CD4-positive, alpha-beta T cell treated with Interleukin-4 for 4 hours (primary cell): ENCODE measurements around the gene MICOS13.
A peak's percentile ranks its signal among the peaks of the same experiment; 100 is the strongest.

Experiments used
- DNase-seq: peaks from one replicate; pipeline ENCODE4 v3.0.0-alpha.2; 2020

Gene MICOS13

DNA sequence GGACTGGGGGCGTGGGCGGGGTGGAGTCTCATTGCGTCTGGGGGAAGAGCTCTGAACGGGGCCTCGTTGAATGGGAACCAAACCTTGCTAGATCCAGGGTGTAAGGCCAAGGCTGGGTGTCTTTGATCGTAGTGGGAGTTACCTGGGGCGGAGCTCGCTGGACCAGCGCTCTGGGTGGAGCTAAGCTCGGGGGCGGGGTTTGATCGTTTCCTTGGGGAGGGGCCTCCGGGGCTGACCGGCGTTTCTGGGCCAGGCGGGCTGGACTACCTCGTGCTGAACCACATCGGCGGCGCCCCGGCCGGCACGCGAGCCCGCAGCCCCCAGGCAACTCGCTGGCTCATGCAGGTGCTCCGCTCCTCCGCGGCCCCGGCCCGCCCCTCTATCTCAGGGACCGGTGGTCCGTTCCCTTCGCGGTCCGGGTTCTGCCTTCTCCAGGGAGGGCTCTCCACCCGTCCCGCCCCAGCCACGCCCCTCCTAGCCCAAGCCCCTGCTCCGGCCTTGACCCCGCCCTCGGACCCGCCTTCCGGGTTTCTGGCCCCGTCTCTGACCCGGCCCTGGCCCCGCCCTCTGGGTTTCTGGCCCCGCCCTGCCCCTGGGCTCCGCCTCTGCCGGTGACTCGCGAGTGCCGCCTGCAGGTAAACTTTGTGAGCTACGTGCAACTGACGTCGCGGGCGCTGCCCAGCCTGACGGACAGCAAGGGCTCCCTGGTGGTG lies 6.5 kb upstream of the MICOS13 start:
- peak; percentile 91 for DNase-seq

DNA sequence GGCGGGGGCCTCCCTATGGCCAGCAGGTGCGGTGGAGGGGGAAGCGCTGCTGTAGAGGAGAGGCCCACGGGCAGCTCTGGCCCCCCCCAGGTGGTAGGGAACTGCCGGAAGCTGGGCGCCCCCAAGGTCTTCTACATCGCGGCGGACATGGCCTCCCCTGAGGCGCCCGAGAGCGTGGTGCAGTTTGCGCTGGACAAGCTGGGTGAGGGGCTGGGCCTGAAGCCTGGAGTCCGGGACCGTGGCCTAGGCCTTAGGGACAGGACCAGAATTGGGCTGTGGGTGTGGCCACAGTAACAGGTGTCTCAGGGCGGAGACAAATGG lies 6.0 kb upstream of the MICOS13 start:
- no peak for DNase-seq

DNA sequence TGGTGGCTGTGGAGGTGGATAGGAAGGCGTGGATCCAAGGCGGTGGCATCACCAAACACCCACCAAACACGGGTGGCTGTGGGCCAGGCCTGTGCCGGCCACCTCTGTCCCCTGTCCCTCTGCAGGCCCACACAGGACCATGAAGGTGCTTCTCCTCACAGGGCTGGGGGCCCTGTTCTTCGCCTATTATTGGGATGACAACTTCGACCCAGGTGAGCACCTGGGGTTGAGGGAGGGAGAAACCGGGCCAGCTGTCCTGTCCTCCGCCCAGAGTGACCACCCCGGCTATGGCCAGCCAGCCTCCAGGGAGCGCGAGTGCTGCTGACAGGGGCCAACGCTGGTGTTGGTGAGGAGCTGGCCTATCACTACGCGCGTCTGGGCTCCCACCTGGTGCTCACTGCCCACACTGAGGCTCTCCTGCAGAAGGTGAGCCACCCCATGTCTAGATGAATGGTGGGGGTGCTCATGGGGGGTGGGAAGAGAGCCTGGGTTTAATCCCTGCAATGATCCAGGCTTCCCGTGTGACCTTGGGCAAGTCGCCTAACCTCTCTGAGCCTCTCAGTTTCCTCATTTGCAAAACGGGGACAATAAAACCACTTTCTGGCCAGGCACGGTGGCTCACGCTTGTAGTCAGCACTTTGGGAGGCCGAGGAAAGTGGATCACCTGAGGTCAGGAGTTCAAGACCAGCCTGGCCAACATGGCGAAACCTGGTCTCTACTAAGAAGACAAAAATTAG lies 4.5 kb upstream of the MICOS13 start:
- DNase-seq = no peak

DNA sequence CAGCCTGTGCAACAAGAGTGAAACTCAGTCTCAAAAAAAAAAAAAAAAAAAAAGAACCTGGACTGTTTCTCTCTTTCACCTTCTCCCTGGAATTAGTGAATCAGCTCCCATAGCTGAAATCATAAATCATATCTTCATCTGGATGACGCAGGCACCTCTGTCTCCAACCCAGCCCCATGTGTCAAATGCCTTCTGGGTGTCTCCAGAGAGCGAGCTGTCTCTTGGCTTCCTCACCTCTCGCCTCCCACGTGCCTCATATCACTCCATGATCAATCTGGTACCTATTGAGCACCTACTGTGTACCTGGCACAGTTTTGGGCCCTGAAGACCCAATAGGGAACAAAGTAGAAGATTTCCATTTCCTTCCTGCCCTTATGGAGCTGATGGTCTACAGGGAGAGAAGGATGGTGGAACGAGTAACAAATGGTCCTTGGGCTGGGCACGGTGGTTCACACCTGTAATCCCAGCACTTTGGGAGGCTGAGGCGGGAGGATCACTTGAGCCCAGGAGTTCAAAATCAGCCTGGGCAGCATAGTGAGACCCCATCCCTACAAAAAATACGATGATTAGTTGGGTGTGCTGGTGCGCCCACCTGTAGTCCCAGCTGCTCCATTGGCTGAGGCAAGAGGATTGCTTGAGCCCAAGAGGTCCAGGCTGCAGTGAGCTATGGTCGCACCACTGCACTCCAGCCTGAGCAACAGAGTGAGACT lies 3.0 kb upstream of the MICOS13 start:
- DNase-seq = no peak

DNA sequence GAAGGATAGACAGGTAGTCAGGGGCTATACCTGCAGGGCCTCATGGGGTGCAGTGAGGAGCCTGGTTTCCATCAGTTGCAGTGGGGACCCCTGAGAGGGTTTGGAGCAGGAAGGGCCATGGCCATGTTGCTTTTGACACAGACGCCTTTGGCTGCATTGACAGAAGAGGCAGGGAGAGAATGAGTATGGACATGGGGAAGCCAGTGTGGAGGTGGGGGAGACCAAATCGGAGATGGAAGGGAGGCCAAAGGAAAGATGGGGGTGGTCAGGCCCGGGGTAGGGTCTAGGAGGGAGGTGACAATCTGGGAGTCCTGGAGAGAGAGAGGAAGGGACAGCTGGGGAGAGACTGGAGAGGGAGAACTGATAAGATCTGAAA lies 1.8 kb upstream of the MICOS13 start:
- no peak for DNase-seq

DNA sequence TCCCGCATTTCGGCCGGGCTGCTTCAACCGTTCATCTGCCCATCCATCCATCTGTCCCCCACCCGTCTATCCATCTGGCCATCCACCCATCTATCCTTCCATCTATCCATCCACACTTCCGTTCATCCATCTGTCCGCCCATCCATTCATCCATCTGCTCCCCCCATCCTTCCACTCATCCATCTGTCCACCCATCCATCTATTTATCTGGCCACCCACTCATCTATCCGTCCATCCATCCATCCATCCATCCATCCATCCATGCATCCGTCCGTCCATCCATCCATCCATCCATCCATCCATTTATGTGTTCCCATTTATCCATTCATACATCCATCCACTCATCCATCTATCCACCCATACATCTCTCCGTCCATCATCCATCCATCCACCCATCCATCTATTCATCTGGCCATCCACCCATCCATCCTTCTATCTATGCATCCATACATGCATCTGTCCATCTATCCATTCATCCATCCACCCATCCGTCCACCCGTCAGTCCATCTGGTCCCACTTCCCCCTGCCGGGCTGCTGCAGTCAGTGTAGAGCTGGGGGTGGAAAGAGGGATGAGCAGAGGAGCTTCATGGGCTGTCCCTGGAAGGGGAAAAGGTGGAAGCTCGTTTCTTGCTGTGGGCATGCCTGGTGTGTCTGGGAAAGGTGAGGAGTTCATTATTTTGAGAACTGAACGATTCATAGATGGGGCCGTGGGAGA lies 1.2 kb upstream of the MICOS13 start:
- no peak for DNase-seq

DNA sequence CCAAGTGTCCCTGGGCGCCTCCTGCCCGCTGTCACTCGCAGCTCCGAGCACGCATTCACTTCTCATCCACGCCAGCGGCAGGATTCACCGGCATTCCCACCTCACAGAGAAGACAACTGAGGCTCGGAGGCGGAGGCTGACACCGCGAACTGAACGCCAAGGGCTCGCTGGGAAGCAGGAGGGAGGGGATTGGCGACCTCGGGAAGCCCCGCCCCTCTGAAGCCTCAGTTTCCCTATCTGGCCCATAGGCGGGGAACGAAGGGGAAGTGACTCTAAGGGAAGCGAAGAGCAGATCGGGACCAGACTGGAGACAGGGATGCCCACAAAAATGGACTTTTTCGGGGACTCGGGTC lies 256 bp downstream of the MICOS13 start:
- DNase-seq = no peak

DNA sequence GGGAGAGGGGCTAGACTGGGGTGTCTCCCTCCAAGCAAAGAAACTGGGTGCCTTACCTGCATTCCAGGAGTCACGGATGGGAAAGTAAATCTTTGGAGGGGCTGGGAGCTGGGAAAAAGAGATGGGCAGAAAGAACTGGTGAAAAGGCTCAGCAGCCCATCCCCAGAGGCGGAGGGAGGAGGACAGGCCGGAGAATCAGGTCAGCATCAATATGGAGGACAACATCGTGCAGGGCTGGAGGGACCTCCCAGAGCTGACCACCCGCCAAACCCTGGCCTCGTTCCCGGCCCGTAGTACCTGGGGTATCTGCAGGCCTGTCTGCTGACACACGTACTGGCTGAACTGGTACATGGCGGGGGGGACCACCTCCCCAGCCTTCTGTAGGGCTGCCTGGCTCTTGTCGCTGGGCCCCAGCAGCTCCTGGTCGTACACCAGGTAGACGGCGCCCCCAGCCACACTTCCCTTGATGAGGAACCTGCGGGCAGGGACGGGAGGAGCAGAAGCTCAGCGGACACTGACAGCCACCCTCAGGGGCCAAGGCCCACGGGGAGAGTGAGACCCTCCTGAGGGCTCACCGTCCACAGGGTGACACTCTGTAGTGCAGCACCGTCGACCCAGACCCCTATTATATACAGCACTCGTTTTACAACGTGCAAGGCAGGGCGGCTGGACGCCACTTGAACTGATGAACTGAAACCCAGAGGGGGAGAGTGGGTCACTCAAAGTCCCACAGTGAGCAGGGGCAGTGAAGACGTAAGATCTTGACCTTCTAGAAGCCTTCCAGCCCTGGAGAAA lies 830 bp downstream of the MICOS13 start:
- no peak for DNase-seq

DNA sequence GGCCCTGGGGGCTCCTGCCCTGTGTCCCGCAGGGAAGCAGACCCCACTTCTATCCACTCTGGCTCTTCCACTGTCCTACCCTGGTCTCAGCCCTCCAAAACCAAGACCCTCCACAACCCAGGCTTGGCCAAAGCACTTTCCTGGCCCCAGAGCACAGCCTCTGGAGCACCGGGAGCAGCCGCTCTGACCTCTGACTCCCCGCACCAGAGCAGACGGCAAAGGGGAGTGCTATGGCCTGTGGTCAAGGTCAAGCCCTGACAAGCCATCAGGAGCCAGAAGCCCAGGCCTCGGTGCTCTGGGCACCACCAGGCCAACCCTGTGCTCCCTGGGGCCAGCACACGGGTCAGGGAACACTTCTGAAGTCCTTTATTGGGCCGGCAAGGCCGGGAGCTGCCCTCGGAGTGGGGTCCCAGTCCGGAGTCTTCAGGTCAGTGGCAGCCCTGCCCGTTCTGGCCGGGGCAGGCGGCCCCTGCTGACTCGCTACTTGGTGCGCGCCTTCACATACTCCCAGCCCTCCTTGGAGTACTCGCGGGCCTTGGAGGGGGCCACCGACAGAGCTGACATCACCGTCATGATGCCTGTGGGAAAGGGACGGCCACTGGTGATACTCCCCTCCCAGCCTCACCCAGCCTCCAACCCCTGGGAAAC lies 2.1 kb downstream of the MICOS13 start:
- DNase-seq = no peak

DNA sequence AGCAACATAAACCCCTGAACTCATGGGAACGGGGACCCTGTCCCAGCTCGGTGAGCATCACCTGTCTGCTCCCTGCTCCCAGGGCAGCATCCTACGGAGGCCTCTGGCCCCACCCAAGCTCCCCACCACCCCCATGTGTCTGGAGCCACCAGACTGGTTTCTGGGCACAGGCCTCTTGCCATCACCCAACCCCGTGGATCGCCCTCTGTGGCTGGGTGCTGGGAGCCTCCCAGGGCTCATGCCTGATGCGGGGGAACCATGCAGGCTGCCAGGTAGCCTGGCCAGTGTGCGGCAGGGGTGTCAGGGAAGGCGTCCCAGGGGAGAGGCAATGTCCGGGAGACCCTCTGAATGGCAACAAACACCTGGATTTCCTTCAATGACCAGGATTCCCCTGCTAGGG lies 2.7 kb downstream of the MICOS13 start:
- no peak for DNase-seq

DNA sequence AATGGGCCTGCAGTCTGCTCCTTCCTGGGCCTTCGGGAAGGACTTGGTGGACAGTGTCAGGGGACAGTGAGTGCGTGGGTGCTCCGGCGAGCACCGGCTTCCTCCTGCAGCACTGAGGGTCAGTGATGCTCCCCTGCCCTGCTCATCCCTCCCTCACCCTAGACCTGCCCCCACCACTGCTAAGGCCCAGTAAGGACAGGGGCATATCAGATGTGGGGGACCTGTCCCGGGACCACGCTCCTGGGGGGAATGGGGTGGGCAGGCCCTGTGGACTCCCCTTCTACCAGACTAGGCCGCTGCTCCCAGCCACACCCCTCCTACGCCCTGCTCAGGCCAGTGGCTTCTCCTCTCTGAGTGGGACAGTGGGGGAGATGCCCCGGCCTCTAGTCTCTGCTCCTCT lies 3.2 kb downstream of the MICOS13 start:
- no peak for DNase-seq

DNA sequence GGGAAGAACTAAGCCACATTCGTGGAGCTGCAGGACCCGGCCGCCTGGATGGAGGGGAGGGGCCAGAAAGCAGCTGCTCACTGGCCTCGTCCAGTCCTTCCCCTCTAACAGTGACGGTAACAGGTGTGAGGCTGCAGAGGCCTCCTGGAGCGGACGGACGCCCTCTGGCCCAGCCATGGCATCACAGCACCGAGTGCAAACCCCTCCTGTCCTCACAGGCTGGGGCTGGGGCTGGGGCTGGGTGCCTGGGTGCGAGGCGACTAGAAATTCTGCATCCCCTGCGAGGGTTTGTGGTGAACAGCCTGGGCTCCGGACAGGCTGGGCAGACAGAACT lies 3.6 kb downstream of the MICOS13 start:
- no peak for DNase-seq

DNA sequence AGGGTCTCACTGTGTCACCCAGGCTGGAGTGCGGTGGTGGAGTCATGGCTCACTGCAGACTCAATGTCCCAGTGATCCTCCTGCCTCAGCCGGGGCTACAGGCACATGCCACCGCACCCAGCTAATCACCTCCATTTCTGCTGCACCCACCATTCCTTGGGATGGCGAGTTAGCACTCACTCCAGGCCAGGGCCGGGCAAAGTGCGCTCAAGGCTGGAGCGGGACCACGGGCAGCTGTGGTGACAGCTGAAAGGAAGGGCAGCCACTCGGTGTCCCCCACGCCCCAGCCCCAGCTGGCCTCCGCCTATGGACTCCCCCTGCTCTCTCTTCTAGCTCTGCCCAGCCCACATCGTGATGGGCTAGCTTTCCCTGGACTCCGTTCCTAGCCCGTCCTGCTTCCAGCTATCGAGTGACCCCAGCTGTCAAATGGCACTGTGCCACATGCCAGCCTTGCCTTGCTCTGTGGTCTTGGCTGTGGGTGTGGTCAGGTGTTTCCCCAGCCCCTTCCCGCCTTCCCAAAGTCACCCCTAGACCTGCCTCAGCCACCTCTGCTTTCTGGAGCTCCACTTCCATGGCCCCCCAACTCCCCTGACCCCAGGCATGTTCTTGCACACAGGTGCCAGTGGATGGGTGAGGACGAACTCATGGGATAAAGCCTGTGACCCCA lies 4.1 kb downstream of the MICOS13 start:
- no peak for DNase-seq

DNA sequence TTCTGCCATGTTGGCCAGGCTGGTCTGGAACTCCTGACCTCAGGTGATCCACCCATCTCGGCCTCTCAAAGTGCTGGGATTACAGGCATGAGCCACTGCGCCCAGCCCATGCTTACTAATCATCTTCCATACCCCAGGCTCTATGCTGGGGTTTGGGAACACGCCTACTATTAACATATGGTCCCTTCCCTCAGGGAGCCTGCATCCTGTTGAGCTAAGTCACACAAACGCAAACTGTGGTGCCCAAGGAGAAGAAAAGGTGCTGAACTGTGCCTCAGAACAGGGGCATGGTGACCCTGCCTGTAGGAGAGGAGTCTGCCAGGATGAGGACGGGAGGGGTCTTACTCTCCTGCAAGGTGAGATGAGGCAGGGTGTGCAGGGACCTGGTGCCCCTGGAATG lies 5.6 kb downstream of the MICOS13 start:
- DNase-seq = no peak

DNA sequence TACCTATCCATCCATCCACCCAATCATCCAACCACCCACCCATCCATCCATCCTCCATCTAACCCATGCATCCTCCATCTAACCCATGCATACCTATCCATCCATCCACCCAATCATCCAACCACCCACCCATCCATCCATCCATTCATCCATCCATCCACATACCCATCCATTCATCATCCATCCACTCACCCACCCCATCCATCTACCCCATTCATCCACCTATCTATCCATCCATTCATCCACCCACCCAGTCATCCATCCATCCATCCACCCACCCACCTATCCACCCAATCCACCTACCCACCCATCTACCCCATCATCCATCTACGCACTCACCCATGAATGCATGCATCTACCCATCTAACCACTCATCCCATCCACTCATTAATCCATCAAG lies 6.6 kb downstream of the MICOS13 start:
- DNase-seq = no peak

DNA sequence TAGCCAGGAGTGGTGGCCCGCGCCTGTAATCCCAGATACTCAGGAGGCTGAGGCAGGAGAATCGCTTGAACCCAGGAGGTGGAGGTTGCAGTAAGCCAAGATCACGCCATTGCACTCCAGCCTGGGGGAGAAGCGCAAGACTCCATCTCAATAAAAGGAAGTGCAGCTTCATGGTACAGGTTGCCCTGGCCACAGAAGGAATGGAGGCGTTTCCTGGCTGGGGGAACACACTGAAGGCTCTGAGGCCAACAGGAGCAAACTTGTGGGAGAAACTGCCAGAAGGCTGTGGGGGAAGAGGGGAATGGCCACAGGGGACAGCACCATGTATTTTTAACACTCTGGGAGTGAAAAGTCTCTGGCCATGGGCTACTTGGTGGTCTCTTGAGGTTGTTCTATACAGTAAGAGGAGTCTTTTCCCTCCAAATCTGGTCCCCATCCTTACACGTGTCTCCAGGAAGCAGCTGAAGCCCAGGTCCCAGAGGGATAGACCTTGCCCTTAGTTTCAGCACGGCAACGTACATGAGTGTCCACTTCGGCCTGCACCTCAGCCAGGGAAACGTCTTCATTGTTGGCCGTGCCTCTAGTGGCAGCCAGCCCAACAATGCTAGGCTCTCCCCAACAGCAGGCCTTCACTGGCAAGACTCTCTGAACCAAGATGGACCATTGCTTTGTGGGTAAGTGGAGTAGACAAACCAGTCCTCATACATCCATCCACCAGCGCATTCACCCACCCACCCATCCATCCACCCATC lies 7.4 kb downstream of the MICOS13 start:
- DNase-seq = no peak

DNA sequence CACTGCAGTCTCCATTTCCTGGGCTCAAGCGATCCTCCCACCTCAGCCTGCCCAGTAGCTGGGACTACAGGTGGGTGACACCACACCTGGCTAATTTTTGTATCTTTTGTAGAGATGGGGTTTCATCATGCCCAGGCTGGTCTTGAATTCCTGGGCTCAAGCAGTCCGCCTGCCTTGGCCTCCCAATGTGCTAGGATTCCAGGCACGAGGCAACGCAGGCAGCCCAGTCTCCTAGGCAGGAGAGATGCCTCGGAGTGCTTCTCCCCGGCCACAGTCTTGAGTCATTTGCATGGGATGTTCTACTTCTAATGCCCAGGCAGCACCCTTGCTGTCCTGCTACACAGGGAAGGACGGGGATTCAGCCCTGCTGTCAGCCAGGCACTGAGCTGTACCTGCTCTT lies 8.7 kb downstream of the MICOS13 start:
- no peak for DNase-seq

DNA sequence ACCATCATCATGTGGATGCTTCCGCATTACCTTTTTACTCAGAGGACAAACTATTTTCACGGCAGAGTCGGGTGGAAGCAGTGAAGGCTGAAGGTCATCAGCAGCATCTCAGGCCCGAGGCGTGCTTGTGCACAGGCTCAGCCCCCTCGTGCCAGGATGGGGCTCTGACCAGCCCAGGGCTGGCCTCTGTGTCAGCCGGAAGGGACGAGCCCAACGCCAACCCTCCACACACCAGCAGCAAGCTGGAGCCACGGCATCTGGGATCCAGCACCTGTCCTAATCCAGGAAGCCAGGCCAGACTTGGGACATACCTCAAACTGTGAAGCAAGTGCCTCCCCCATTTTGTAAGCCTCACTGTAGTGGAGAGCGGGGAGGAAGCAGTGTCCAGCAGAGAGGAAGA lies 11.1 kb downstream of the MICOS13 start:
- DNase-seq = no peak

DNA sequence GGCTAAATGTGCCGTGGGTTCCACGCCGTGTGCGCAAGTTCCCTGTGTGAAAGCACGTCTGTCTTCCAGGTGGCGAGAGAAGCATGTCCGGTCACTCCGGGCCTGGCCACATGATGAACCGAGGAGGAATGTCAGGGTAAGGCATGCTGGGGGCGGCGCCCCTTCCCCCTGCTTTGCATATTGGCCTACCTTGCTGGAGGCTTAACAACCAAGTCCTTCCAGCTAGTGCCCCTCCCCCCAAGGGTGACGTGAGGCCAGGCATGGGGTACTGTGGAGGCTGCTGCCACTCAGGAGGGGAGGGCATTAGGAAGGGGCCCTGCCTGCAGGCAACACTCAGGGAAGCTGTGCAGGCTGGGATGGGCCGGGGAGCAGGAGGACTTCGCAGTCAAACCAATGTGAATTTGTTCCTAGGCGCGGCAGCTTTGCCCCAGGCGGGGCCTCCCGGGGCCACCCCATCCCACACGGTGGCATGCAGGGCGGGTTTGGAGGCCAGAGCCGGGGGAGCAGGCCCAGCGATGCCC lies 12.5 kb downstream of the MICOS13 start:
- no peak for DNase-seq

DNA sequence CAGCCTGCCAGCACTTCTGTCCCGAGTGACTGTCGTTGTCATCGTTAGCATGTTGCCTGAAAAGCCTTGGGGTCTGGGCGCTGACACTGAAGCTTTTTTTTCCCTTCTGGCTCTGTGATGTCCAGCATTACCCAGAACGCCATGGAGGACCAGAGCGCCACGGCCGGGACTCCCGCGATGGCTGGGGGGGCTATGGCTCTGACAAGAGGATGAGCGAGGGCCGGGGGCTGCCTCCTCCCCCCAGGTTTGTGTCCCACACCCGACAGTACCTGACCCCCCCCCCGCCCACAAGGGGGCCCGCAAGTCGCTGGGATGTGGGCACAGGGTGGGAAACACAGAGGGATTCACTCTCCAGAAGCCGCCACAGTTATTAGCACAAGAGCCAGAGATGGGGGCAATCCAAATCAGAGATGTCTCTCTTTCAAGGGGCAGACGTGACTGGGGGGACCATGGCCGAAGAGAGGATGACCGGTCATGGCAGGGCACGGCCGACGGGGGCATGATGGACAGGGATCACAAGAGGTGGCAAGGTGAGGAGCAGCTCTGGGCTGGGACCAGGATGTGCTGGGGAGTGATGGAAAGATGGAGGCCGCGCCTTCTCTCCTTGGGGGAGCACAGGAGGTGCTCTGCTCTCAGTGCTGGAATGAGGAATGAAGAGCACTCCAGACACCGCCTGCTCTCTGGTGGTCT lies 13.2 kb downstream of the MICOS13 start:
- DNase-seq = no peak
